Adrenal gland (tissue), 12 donors: ENCODE measurements around the gene VRK2. TPM values are rescaled to one million over a fixed set of nuclear protein-coding genes. Genes with fewer than 3 reads are reported as not detected.
"Not testable (repeated sequence)": the region's sequence is repeated elsewhere in the genome, so short reads cannot be mapped to it uniquely, and the experiment has no call there.

Source experiments
- DNase-seq, 7 donors: peaks; one replicate each; pipeline ENCODE4 v3.0.0-alpha.2; 2019 to 2020
- H3K27ac ChIP-seq, 5 donors: fragments of 200-600 bp; sonication (generic) in 4 of 5; 1 replicate in 3 of 5; 2 replicates in 2 of 5; pipeline versions ENCODE4 v1.5.1 to v1.8.0; 2016 to 2020; ENCODE audit warnings: mild to moderate bottlenecking in 1 of 5
- H3K27me3 ChIP-seq: fragments of 200-600 bp; 2 replicates; pipeline ENCODE4 v1.8.0; 2021
- H3K36me3 ChIP-seq, 2 donors: fragments of 200-600 bp; replicated peaks in 1 of 2; 1 replicate in 1 of 2; 2 replicates in 1 of 2; pipeline versions ENCODE4 v1.5.1 to v1.8.0; 2018 to 2022
- H3K4me1 ChIP-seq, 2 donors: fragments of 200-600 bp; replicated peaks in 1 of 2; 1 replicate in 1 of 2; 2 replicates in 1 of 2; pipeline versions ENCODE4 v1.5.1 to v1.8.0; 2018 to 2021
- H3K4me3 ChIP-seq, 4 donors: fragments of 200-600 bp; sonication (generic) in 3 of 4; one replicate each; pipeline ENCODE4 v1.5.1; 2016 to 2018
- H3K9me3 ChIP-seq, 3 donors: fragments of 200-600 bp; sonication (generic) in 1 of 3; replicated peaks in 1 of 3; 1 replicate in 2 of 3; 2 replicates in 1 of 3; pipeline versions ENCODE4 v1.5.1 to v1.8.0; 2016 to 2021
- POLR2A ChIP-seq, 2 donors: fragments of 450-650 bp; IDR thresholded peaks; one replicate each; pipeline ENCODE4 v1.6.1; 2017; ENCODE audit warnings: antibody characterized with exemption in 2 of 2, mild to moderate bottlenecking in 2 of 2, moderate library complexity in 1 of 2
- WGBS, 4 donors: extraction: QIAGEN DNeasy Blood & Tissue Kit in 2 of 4; methylation state at CpG; one replicate each; pipeline versions ENCODE4 v1.1.5 to v1.1.7; 2013 to 2017; 5-methylcytosine and 5-hydroxymethylcytosine counted together
- intact Hi-C, 2 donors: fragments of 100-400 bp; cut with DNase I; formaldehyde crosslinking; loops; one replicate each; pipeline versions ENCODE4 v1.14.1 to v1.15.0; 2022 to 2023
- polyA plus RNA-seq, 3 donors: library from polyadenylated mRNA; stranded (reverse); fragments of 200-250 nt in 2 of 3; fragments of 350-450 nt in 1 of 3; fragmentation: Illumina TruSeq in 1 of 3; extraction: RNeasy Lipid Tissue Mini Kit (QIAGEN cat#74804) in 1 of 3; gene quantifications; one replicate each; pipeline ENCODE4 v1.2.3, GENCODE V29; 2013 to 2014
- total RNA-seq, 9 donors: library from RNA; depleted of rRNA in 4 of 9; stranded (reverse); fragments of >200 nt in 4 of 9; fragments of 120-200 nt in 1 of 9; fragmentation: NEBNext Ultra II Directional in 1 of 9; extraction: Animal tissue kit (Norgen Biotek cat#: 25700) in 1 of 9; gene quantifications; one replicate each; pipeline versions ENCODE4 v1.1.0 to v1.2.4, GENCODE V29; 2013 to 2023
- TF ChIP-seq, protein P1 (sequence below), 6 experiments: fragments of 450-650 bp in 4 of 6; fragments of 200-600 bp in 2 of 6; sonication (generic) in 1 of 6; IDR thresholded peaks; 1 replicate in 5 of 6; 2 replicates in 1 of 6; pipeline versions ENCODE4 v1.5.1 to v1.8.0; 2016 to 2021; ENCODE audit warnings: antibody characterized with exemption in 6 of 6, mild to moderate bottlenecking in 2 of 6, moderate library complexity in 1 of 6
- donor health status: healthy with polysubstance abuse.
- donor health status: Bipolar disorder and iron deficiency.
- donor health status: DM: yes; HTN: yes; CAD: no.
- donor health status: DM: no; HTN: no; CAD: no.
- donor health status: DM: no; HTN: no; CAD: no.
- donor health status: DM: yes; HTN: yes; CAD: no.

VRK2 gene
- total and polyA plus RNA-seq, 12 donors: 11.2 to 31.8 (median 19.6) TPM

DNA sequence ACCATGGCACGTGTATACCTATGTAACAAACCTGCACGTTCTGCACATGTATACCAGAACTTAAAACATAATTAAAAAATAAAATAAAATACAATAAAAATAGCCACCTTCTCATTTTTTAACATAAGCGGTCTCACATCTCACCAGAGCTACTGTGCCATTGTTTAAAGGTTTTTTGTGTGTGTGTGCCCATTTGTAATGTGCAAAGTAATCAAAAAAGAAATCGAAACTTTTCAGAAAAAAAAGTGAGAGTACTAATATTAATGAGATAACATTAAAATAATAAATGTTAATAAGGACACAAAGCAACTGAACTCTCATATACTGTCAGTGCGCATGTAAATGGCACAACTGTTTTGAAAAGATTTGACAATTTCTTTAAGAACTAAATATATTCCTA lies 134.0 kb downstream of the VRK2 start:
- 96 to 99% (median 98%) methylated on average over 5 of the region's 5 CpGs for WGBS, 4 donors
- H3K27me3 ChIP-seq: no peaks in the 10 kb centered on the region
- no peak overlapping the region for H3K27ac ChIP-seq
- no peak for DNase-seq
- H3K36me3 ChIP-seq: no peaks in the 10 kb centered on the region
- no peaks in the 10 kb centered on the region for H3K9me3 ChIP-seq
- no peak overlapping the region for H3K4me3 ChIP-seq
- TF ChIP-seq POLR2A (IDR thresholded peaks at IDR 0.05): no peak
- TF ChIP-seq, protein P1, sequence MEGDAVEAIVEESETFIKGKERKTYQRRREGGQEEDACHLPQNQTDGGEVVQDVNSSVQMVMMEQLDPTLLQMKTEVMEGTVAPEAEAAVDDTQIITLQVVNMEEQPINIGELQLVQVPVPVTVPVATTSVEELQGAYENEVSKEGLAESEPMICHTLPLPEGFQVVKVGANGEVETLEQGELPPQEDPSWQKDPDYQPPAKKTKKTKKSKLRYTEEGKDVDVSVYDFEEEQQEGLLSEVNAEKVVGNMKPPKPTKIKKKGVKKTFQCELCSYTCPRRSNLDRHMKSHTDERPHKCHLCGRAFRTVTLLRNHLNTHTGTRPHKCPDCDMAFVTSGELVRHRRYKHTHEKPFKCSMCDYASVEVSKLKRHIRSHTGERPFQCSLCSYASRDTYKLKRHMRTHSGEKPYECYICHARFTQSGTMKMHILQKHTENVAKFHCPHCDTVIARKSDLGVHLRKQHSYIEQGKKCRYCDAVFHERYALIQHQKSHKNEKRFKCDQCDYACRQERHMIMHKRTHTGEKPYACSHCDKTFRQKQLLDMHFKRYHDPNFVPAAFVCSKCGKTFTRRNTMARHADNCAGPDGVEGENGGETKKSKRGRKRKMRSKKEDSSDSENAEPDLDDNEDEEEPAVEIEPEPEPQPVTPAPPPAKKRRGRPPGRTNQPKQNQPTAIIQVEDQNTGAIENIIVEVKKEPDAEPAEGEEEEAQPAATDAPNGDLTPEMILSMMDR (IDR thresholded peaks at IDR 0.05): no peak
- intact Hi-C loops: no loop called here
- H3K4me1 ChIP-seq: peaks cover 0 to 6% of the 10 kb centered on the region in 2 donors

DNA sequence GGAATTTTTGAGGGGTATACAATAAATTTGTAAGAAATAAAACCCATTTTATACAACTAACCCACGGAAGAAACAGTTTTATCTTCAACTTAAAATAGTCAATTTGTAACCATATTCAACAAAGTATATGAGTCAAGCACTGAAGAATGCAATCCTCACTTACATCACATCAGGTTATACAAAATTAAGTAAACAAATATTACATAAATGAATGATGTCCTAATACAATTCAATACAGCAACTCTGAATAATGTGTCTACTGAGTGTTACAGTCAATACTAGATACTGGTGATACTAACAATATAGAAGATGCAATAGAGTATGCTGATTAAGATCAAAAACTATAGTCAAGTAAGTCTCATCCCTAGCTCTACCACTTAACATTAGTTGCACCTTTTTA lies 135.9 kb downstream of the VRK2 start:
- H3K4me1 ChIP-seq: peaks cover 0 to 6% of the 10 kb centered on the region in 2 donors
- H3K27me3 ChIP-seq: no peaks in the 10 kb centered on the region
- H3K27ac ChIP-seq: no peak overlapping the region
- 91 to 99% (median 96%) methylated on average over 1 of the region's 1 CpG for WGBS, 4 donors
- no peak for DNase-seq
- no peak overlapping the region for H3K4me3 ChIP-seq
- no peak for TF ChIP-seq POLR2A (IDR thresholded peaks at IDR 0.05)
- TF ChIP-seq, protein P1 (IDR thresholded peaks at IDR 0.05): no peak
- intact Hi-C loops: no loop called here
- no peaks in the 10 kb centered on the region for H3K36me3 ChIP-seq
- no peaks in the 10 kb centered on the region for H3K9me3 ChIP-seq

DNA sequence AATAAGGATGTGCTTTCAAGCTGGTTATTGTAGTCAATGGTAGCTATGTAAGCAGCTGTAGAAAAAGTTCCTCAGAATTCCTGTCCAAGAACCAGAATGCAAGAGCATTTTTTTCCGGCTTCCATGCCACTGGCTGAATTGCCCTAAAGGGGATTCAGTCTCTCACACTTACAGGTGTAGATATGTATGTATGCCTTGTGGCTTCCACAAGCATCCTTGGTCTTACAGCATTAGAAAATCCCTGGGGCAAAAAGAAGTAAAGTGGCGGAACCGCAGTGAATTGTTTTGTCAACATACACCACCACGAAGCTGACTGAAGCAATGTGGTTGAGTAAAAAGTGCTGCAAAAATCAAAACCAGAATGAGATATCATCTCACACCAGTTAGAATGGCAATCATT lies 139.9 kb downstream of the VRK2 start:
- no peaks in the 10 kb centered on the region for H3K27me3 ChIP-seq
- intact Hi-C loops: no loop called here
- no peaks in the 10 kb centered on the region for H3K36me3 ChIP-seq
- DNase-seq: no peak
- TF ChIP-seq, protein P1 (IDR thresholded peaks at IDR 0.05): no peak
- no peak for TF ChIP-seq POLR2A (IDR thresholded peaks at IDR 0.05)
- 85 to 99% (median 93%) methylated on average over 4 of the region's 4 CpGs for WGBS, 4 donors
- H3K27ac ChIP-seq: no peak overlapping the region
- H3K4me3 ChIP-seq: no peak overlapping the region
- no peaks in the 10 kb centered on the region for H3K9me3 ChIP-seq
- H3K4me1 ChIP-seq: peaks cover 0 to 6% of the 10 kb centered on the region in 2 donors

DNA sequence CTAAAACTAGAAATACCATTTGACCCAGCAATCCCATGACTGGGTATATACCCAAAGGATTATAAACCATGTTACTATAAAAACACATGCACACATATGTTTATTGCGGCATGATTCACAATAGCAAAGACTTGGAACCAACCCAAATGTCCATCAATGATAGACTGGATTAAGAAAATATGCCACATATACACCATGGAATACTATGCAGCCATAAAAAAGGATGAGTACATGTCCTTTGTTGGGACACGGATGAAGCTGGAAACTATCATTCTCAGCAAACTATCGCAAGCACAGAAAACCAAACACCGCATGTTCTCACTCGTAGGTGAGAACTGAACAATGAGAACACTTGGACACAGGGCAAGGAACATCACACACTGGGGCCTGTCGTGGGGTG lies 140.4 kb downstream of the VRK2 start:
- H3K27me3 ChIP-seq, H3K36me3 ChIP-seq, H3K9me3 ChIP-seq, H3K4me3 ChIP-seq, H3K27ac ChIP-seq, H3K4me1 ChIP-seq, DNase-seq, intact Hi-C loops: not testable (repeated sequence)
- 94 to 99% (median 97%) methylated on average over 6 of the region's 6 CpGs for WGBS, 4 donors

DNA sequence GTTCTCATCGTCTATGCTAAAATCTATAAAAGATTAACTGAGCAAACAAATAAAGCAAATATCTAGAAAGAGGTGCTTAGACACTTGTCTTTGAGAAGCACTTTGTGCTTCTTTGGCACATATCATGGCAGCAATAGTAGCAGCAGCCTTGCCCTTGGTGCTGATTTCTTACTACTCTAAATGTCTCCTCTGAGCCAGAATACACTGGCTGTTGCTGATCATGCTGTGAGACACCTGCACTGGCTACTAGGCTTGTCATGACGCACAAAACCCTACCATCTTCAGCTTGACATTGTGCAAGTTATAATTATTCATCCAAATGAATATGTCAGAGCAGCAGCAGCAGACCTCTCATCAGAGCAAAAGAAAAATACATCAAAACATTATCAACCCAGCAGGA lies 147.9 kb downstream of the VRK2 start:
- Histone ChIP-seq H3K36me3 (no peaks in the 10 kb centered on the region), H3K9me3 (no peaks in the 10 kb centered on the region), H3K27me3 (no peaks in the 10 kb centered on the region), H3K27ac (no peak overlapping the region), H3K4me1 (no peaks in the 10 kb centered on the region), H3K4me3 (no peak overlapping the region)
- intact Hi-C loops: no loop called here
- peak in 5 of 7 donors; percentile 20 to 69 (median 27) for DNase-seq
- 72 to 91% (median 83%) methylated on average over 2 of the region's 2 CpGs for WGBS, 4 donors
- TF ChIP-seq, protein P1 (IDR thresholded peaks at IDR 0.05): no peak
- no peak for TF ChIP-seq POLR2A (IDR thresholded peaks at IDR 0.05)
